Cardiac muscle cell (in vitro differentiated cells and primary cell): ENCODE data around the gene LRMDA. TPM values are rescaled to one million over a fixed set of nuclear protein-coding genes. Genes with fewer than 3 reads are reported as not detected.
A peak's percentile ranks its signal among the peaks of the same experiment; 100 is the strongest.

Experiments
- DNase-seq, 2 donors: peaks; one replicate each; pipeline versions ENCODE4 v3.0.0 to v3.0.0-alpha.2; 2010 to 2017; ENCODE audit warnings: low read depth in 1 of 2, low spot score in 1 of 2
- H3K27ac ChIP-seq: fragments of 200-600 bp; sonication (generic); 2 replicates; pipeline ENCODE4 v1.5.1; 2016
- H3K27me3 ChIP-seq: fragments of 200-600 bp; sonication (generic); 2 replicates; pipeline ENCODE4 v1.6.0; 2016; ENCODE audit warnings: control low read depth
- H3K36me3 ChIP-seq: fragments of 200-600 bp; sonication (generic); 2 replicates; pipeline ENCODE4 v1.5.1; 2016; ENCODE audit warnings: control low read depth
- H3K4me1 ChIP-seq: fragments of 200-600 bp; sonication (generic); 2 replicates; pipeline ENCODE4 v1.8.1; 2017; ENCODE audit warnings: low read depth, mild to moderate bottlenecking, mixed run types
- H3K4me3 ChIP-seq: fragments of 200-600 bp; sonication (generic); 2 replicates; pipeline ENCODE4 v1.5.1; 2016; ENCODE audit warnings: mild to moderate bottlenecking
- H3K9me3 ChIP-seq: fragments of 200-600 bp; sonication (generic); 2 replicates; pipeline ENCODE4 v1.5.1; 2017; ENCODE audit warnings: low read depth, mild to moderate bottlenecking, control low read depth
- CTCF ChIP-seq: IDR thresholded peaks from 2 replicates; pipeline ENCODE4 v1.5.1; 2012; ENCODE audit warnings: low read depth, mild to moderate bottlenecking, low read length
- polyA plus RNA-seq: library from polyadenylated mRNA; unstranded; fragments of >200 nt; fragmentation: Nextera tagmentation; extraction: Ambion mirVana; gene quantifications from 2 replicates; pipeline ENCODE4 v1.2.1, GENCODE V29; 2016
- total RNA-seq: library from RNA; depleted of rRNA; stranded (reverse); fragments of >200 nt; gene quantifications from 2 replicates; pipeline ENCODE4 v1.2.3, GENCODE V29; 2016

LRMDA gene
- total and polyA plus RNA-seq, 2 experiments from 2014 or later, result 6.2 to 11.7 TPM

GRCh38 chr10:75505840-75506506 lies 74.5 kb downstream of the LRMDA start:
- H3K9me3 ChIP-seq, result no peaks in the 10 kb centered on the region
- H3K27ac ChIP-seq, result no peak overlapping the region
- no peak for DNase-seq
- no peak for TF ChIP-seq CTCF
- H3K4me3 ChIP-seq, result no peak overlapping the region
- H3K27me3 ChIP-seq, result no peaks in the 10 kb centered on the region
- H3K36me3 ChIP-seq, result no peaks in the 10 kb centered on the region
- peaks cover 29% of the 10 kb centered on the region for H3K4me1 ChIP-seq

GRCh38 chr10:75506930-75507329 lies 75.5 kb downstream of the LRMDA start:
- Histone ChIP-seq H3K9me3 (no peaks in the 10 kb centered on the region), H3K36me3 (no peaks in the 10 kb centered on the region), H3K4me1 (peaks cover 29% of the 10 kb centered on the region), H3K27ac (no peak overlapping the region), H3K27me3 (no peaks in the 10 kb centered on the region), H3K4me3 (no peak overlapping the region)
- no peak for DNase-seq
- no peak for TF ChIP-seq CTCF

- Histone ChIP-seq H3K9me3 (no peaks in the 10 kb centered on the region), H3K27me3 (no peaks in the 10 kb centered on the region), H3K36me3 (no peaks in the 10 kb centered on the region), H3K27ac (peak overlapping the region; percentile 76), H3K4me3 (no peak overlapping the region), H3K4me1 (peaks cover 29% of the 10 kb centered on the region)
- no peak for TF ChIP-seq CTCF
- DNase-seq, result no peak
Observed at GRCh38 chr10:75507469-75507868, 76.0 kb downstream of the LRMDA start.

GRCh38 chr10:75508239-75508813 lies 76.9 kb downstream of the LRMDA start:
- peak; percentile 49 to 67 for DNase-seq
- Histone ChIP-seq H3K27ac (peak overlapping the region; percentile 76), H3K4me3 (no peak overlapping the region), H3K36me3 (no peaks in the 10 kb centered on the region), H3K4me1 (peaks cover 29% of the 10 kb centered on the region), H3K9me3 (no peaks in the 10 kb centered on the region), H3K27me3 (no peaks in the 10 kb centered on the region)
- no peak for TF ChIP-seq CTCF

- H3K4me1 ChIP-seq, result peaks cover 29% of the 10 kb centered on the region
- H3K9me3 ChIP-seq, result no peaks in the 10 kb centered on the region
- no peak overlapping the region for H3K4me3 ChIP-seq
- no peaks in the 10 kb centered on the region for H3K36me3 ChIP-seq
- TF ChIP-seq CTCF, result no peak
- DNase-seq, result peak; percentile 28 to 36
- H3K27me3 ChIP-seq, result no peaks in the 10 kb centered on the region
- H3K27ac ChIP-seq, result peak overlapping the region; percentile 76
Observed at GRCh38 chr10:75508814-75509306, 77.4 kb downstream of the LRMDA start.
